Neural cell (in vitro differentiated cells): ENCODE measurements around the gene TPST2. TPM values are rescaled to one million over a fixed set of nuclear protein-coding genes. Genes with fewer than 3 reads are reported as not detected.
A peak's percentile ranks its signal among the peaks of the same experiment; 100 is the strongest.

Source experiments
- H2AFZ ChIP-seq: fragments of 200-600, 300-800 bp; sonication (generic), shearing (Covaris generic); 2 replicates; pipeline ENCODE4 v1.6.0; 2014; ENCODE audit warnings: low read depth, mild to moderate bottlenecking, antibody characterized with exemption, low read length, moderate library complexity
- H3F3A ChIP-seq: fragments of 200-600 bp; shearing (Covaris generic); 2 replicates; pipeline ENCODE4 v1.6.1; 2016; ENCODE audit warnings: mild to moderate bottlenecking, moderate library complexity, mixed read lengths, antibody characterized with exemption, low read length; ENCODE audit not compliant: insufficient read depth, poor library complexity, severe bottlenecking
- H3K27ac ChIP-seq: fragments of 200-600, 300-800 bp; sonication (generic), shearing (Covaris generic); 2 replicates; pipeline ENCODE4 v1.5.1; 2014; ENCODE audit warnings: mild to moderate bottlenecking, low read length, moderate library complexity
- H3K27me3 ChIP-seq: fragments of 300-800, 200-600 bp; sonication (generic), shearing (Covaris generic); 2 replicates; pipeline ENCODE4 v1.6.0; 2014; ENCODE audit warnings: mild to moderate bottlenecking, low read depth, low read length, moderate library complexity; ENCODE audit not compliant: insufficient read depth
- H3K36me3 ChIP-seq: fragments of 300-800, 200-600 bp; sonication (generic), shearing (Covaris generic); 2 replicates; pipeline ENCODE4 v1.5.1; 2014; ENCODE audit warnings: mild to moderate bottlenecking, antibody characterized with exemption, low read length, moderate library complexity; ENCODE audit not compliant: insufficient read depth
- H3K4me2 ChIP-seq: fragments of 300-800, 200-600 bp; sonication (generic), shearing (Covaris generic); 2 replicates; pipeline ENCODE4 v1.6.0; 2014; ENCODE audit warnings: mild to moderate bottlenecking, low read length
- H3K4me3 ChIP-seq: fragments of 300-800, 200-600 bp; sonication (generic), shearing (Covaris generic); 2 replicates; pipeline ENCODE4 v1.5.1; 2014; ENCODE audit warnings: mild to moderate bottlenecking, low read length, moderate library complexity
- H3K79me2 ChIP-seq: fragments of 200-600 bp; shearing (Covaris generic); replicated peaks from 2 replicates; pipeline ENCODE4 v1.6.0; 2014; ENCODE audit warnings: mild to moderate bottlenecking, low read length, moderate library complexity; ENCODE audit not compliant: insufficient read depth
- H3K9ac ChIP-seq: fragments of 300-800, 200-600 bp; sonication (generic), shearing (Covaris generic); 2 replicates; pipeline ENCODE4 v1.6.1; 2016; ENCODE audit warnings: mild to moderate bottlenecking, low read length, mixed read lengths
- H3K9me2 ChIP-seq: fragments of 200-600 bp; shearing (Covaris generic); 2 replicates; pipeline ENCODE4 v1.6.1; 2016; ENCODE audit warnings: mild to moderate bottlenecking, low read length, mixed read lengths; ENCODE audit not compliant: insufficient read depth
- H3K9me3 ChIP-seq: fragments of 200-600, 300-800 bp; sonication (generic), shearing (Covaris generic); 2 replicates; pipeline ENCODE4 v1.6.1; 2016; ENCODE audit warnings: mild to moderate bottlenecking, mixed run types, low read length, moderate library complexity, mixed read lengths
- H4K20me1 ChIP-seq: fragments of 200-600 bp; shearing (Covaris generic); 2 replicates; pipeline ENCODE4 v1.6.1; 2016; ENCODE audit warnings: mild to moderate bottlenecking, mixed run types; ENCODE audit not compliant: insufficient read depth
- CTCF ChIP-seq: fragments of 450-650 bp; IDR thresholded peaks from 2 replicates; pipeline ENCODE4 v1.5.1; 2014; ENCODE audit warnings: antibody characterized with exemption, mild to moderate bottlenecking, moderate library complexity; ENCODE audit not compliant: poor library complexity, severe bottlenecking
- EP300 ChIP-seq: fragments of 450-650 bp; conservative IDR thresholded peaks from 2 replicates; pipeline ENCODE4 v1.6.1; 2014; ENCODE audit warnings: antibody characterized with exemption, mild to moderate bottlenecking, moderate library complexity; ENCODE audit not compliant: poor library complexity, severe bottlenecking
- EZH2 ChIP-seq: fragments of 200-600, 300-800 bp; shearing (Covaris generic), sonication (generic); IDR thresholded peaks from 2 replicates; pipeline ENCODE4 v1.6.1; 2014; ENCODE audit warnings: antibody characterized with exemption, low read length, borderline replicate concordance, mild to moderate bottlenecking; ENCODE audit not compliant: insufficient read depth, poor library complexity, severe bottlenecking
- MXI1 ChIP-seq: fragments of 450-650 bp; conservative IDR thresholded peaks from 2 replicates; pipeline ENCODE4 v1.6.1; 2014; ENCODE audit warnings: antibody characterized with exemption, mild to moderate bottlenecking; ENCODE audit not compliant: poor library complexity, severe bottlenecking
- POLR2AphosphoS5 ChIP-seq: IDR thresholded peaks from 2 replicates; pipeline ENCODE4 v1.6.1; 2012
- RAD21 ChIP-seq: fragments of 450-650 bp; conservative IDR thresholded peaks from 2 replicates; pipeline ENCODE4 v1.6.1; 2014; ENCODE audit warnings: antibody characterized with exemption, mild to moderate bottlenecking, moderate library complexity
- REST ChIP-seq: IDR thresholded peaks from 2 replicates; pipeline ENCODE4 v1.6.1; 2012; ENCODE audit warnings: borderline replicate concordance
- SMC3 ChIP-seq: fragments of 450-650 bp; conservative IDR thresholded peaks from 2 replicates; pipeline ENCODE4 v1.6.1; 2014; ENCODE audit warnings: antibody characterized with exemption, mild to moderate bottlenecking, moderate library complexity; ENCODE audit not compliant: poor library complexity
- TAF1 ChIP-seq: IDR thresholded peaks from 2 replicates; pipeline ENCODE4 v1.6.1; 2012; ENCODE audit warnings: low read depth
- polyA plus RNA-seq: library from polyadenylated mRNA; depleted of rRNA; stranded (reverse); fragments of >200 nt; gene quantifications from 2 replicates; pipeline ENCODE4 v1.2.3, GENCODE V29; 2014

Gene TPST2
- polyA plus RNA-seq, 1 donor from 2014 or later = 16.6 TPM

DNA sequence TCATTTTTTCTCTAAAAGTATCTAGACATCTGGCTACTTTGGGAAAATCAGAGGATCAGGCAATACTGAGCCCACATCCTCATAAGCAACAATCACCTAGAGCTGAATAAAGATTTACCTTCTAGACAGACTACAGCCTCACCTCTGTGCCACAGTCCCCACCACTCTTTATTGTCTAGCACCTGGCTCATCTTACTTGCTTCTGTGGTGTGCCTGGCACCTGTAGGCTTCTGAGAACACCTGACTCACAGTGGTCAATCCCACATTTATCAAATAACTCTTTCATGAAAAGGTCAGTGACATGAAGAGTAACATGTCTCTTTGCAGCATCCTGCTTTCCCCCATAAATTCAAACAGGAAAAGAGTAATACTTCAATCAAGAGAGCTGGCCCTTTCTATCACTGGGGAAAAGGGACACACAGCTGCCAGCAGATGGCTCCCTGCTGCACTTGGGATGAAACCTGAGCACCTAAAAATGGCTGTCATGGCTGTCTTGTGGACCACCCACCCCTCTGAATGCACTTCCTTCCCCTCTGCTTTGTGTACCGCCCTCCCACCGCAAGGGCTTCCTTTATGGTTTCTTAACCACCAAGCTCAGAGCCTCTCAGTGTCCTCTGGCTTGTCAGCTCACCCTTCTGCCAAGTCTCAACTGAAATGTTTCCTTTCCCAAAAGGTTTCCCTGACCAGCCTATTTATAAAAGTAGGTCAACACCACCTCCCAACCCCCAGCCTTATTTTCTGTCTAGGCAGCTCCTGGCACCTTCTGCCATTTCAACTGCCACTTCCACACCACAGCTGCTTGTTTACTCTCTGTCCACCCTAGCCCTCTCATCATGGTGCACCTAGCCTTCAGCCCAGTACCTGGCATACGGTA is 87.0 kb downstream of the TPST2 start:
- Histone ChIP-seq H3K36me3 (peaks cover 12% of the 10 kb centered on the region), H3K27me3 (no peaks in the 10 kb centered on the region), H3K4me2 (no peak overlapping the region), H3K4me3 (no peak overlapping the region), H3K9me2 (no peaks in the 10 kb centered on the region), H2AFZ (no peak overlapping the region), H3K9ac (no peak overlapping the region), H3F3A (no peaks in the 10 kb centered on the region), H3K27ac (no peak overlapping the region), H4K20me1 (no peaks in the 10 kb centered on the region), H3K9me3 (no peaks in the 10 kb centered on the region), H3K79me2 (no peaks in the 10 kb centered on the region)
- TF ChIP-seq SMC3 (peak; percentile 79), POLR2AphosphoS5 (no peak), CTCF (peak; percentile 65), RAD21 (peak; percentile 64)

DNA sequence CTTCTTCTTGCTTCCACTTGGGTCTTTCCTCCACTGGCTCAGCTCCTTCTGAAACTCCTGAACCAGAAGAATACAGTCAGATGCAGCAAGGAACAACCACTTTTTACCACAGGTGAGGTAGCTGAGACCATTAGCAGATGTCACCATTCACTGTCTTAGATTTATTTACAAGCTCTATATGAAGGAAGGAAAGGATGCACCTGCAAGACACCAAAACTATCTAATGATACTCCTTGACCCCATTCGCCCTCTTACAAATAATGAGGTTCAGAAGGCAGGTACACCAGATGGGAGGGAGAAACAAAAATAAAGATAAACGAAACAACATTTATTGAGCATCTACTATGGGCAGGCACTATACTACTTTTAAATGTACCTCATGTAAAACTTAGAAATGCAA is 87.9 kb downstream of the TPST2 start:
- H3K4me2 ChIP-seq = no peak overlapping the region
- H2AFZ ChIP-seq = no peak overlapping the region
- no peaks in the 10 kb centered on the region for H3K27me3 ChIP-seq
- H3F3A ChIP-seq = no peaks in the 10 kb centered on the region
- H3K9me2 ChIP-seq = no peaks in the 10 kb centered on the region
- no peaks in the 10 kb centered on the region for H3K79me2 ChIP-seq
- TF ChIP-seq EP300 = no peak
- TF ChIP-seq POLR2AphosphoS5 = no peak
- no peak for TF ChIP-seq CTCF
- no peak for TF ChIP-seq SMC3
- no peak for TF ChIP-seq MXI1
- H3K36me3 ChIP-seq = peaks cover 12% of the 10 kb centered on the region
- H4K20me1 ChIP-seq = no peaks in the 10 kb centered on the region
- no peak overlapping the region for H3K27ac ChIP-seq
- no peak overlapping the region for H3K9ac ChIP-seq
- H3K9me3 ChIP-seq = no peaks in the 10 kb centered on the region
- no peak overlapping the region for H3K4me3 ChIP-seq

DNA sequence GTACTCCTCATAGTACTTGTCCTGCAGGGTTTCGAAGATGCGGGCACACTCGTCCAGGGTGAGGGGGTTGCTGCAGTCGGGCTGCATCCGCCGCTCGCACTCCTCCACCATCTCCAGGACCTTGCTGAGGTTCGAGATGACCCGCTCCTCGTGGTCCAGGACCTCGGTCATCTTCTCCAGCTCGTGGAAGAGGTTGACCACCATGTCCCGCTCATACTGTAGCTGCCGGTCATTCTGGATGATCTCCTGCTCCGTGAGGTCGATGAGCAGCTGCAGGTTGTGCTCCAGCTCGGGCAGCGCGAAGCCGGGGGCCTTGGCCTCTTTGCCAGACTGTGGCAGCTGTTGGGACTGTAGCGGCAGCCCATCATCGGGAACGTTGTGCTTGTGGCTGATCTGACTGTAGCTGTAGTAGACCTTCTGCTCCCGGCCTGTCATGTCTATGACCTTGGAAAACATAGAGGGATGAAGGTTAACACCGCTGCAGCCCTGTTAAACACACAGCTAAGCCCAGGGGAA is 90.7 kb downstream of the TPST2 start:
- H3K27ac ChIP-seq = no peak overlapping the region
- TF ChIP-seq EZH2 = no peak
- no peak for TF ChIP-seq EP300
- no peak for TF ChIP-seq TAF1
- no peak for TF ChIP-seq SMC3
- TF ChIP-seq REST = no peak
- TF ChIP-seq MXI1 = no peak
- TF ChIP-seq RAD21 = no peak
- TF ChIP-seq POLR2AphosphoS5 = no peak
- no peak for TF ChIP-seq CTCF
- no peaks in the 10 kb centered on the region for H3F3A ChIP-seq
- H3K27me3 ChIP-seq = no peaks in the 10 kb centered on the region
- H4K20me1 ChIP-seq = no peaks in the 10 kb centered on the region
- no peaks in the 10 kb centered on the region for H3K9me2 ChIP-seq
- H2AFZ ChIP-seq = no peak overlapping the region
- H3K9me3 ChIP-seq = no peaks in the 10 kb centered on the region
- H3K4me3 ChIP-seq = no peak overlapping the region
- no peaks in the 10 kb centered on the region for H3K79me2 ChIP-seq
- H3K4me2 ChIP-seq = no peak overlapping the region
- peaks cover 12% of the 10 kb centered on the region for H3K36me3 ChIP-seq
- no peak overlapping the region for H3K9ac ChIP-seq
